GM20431 (cell line): ENCODE data around the gene CBFB.

Experiments used
- in situ Hi-C: fragments of 300-500 bp; cut with MseI, MboI; formaldehyde crosslinking; loops from one replicate; pipeline ENCODE4 v1.15.0; 2020; ENCODE audit warnings: low sequenced_read_pairs; ENCODE audit not compliant: unreplicated experiment

The CBFB gene

GRCh38 chr16:67016143-67016542 is 12.8 kb upstream of the CBFB start:
- in situ Hi-C loops: no loop called here

DNA sequence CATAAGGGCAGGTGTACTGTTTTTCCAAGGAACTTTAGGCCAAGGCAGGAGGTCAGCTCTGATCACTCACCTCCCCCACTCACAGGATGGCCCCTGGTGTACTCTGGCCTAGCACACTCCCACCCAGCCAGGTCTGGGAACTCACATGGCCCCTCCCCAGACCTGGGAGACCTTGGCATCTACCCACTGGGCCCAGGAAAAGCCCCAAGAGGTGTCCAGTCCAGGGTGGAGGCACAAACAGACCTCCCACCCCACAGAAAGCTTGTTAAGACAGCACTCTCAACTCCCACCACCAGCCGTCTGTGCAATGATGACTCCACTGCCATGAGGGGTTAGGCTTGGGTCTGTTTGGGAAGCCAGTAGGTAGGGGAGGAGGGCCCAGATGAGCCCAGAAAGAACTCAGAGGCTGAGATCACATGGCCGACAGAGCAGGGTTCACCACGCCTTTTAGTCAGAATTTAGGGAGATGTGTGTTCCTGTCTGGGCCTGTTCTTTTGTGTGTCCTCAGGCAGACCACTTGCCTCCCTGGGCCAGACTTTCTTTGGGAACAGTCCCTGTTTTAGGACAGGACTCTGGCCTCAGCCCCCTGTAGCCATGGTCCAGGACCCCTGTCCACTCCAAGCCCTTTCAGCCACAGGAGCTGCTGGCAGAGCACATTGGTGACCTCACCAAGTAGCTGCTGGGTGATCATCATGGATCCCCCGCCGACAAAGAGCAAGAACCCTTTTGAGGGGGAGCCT is 12.1 kb upstream of the CBFB start:
- in situ Hi-C loops: no loop called here

DNA sequence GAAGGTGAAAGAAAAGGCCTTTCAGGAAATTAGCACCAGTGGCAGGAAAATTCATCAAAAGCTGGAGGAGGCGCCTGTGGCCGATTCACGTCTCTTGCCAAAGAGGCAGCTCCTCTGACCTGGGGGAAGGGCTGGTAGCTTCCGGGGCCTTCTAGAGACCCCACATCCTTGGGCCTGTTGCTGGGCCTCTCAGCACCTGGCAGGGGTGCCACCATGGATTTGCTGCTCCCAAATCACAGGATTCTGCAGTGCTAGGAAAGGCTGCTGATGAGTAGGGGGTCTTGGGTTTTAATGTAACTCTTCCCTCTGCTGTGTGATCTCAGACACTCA is 11.6 kb upstream of the CBFB start:
- in situ Hi-C loops: no loop called here

GRCh38 chr16:67017810-67018488 is 11.0 kb upstream of the CBFB start:
- in situ Hi-C loops: no loop called here

DNA sequence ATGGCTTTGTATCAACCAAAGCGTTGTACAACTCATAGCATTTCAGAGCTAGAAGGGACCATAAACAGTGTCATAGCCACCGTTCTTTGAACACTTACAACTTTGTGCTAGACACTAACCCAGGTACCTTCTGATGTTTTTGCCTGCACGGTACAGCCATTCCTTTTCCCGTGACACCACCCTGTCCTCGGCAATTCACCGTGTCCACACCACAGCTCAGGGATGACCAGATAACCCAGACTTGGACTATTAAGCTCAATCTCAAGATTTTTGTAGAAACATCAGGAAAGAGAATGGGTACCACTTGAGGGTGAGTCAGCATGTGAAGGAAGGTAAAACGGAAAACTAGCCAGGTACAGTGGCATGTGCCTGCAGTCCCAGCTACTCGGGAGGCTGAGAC is 9.8 kb upstream of the CBFB start:
- in situ Hi-C loops: no loop called here

DNA sequence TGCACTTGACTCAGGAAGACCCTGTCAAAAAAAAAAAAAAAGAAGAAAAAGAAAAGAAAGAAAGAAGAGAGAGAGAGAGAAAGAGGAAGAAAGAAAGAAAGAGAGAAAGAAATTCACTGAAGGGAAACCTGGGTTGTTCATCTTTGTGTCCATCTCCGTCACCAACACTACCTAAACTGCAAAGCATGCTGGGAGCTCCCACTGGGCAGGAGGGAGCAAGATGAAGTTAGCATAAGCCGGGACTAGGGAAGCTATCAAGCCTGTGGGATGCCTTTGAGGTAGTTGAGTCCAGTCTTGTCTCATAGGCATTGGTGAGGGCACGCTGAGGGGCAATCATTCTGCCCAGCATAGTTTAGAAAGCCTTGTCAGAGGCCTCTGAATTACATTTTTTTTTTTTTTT is 7.6 kb upstream of the CBFB start:
- in situ Hi-C loops: no loop called here

GRCh38 chr16:67022531-67023214 is 6.3 kb upstream of the CBFB start:
- in situ Hi-C loops: no loop called here

GRCh38 chr16:67023689-67024088 is 5.3 kb upstream of the CBFB start:
- in situ Hi-C loops: no loop called here

- in situ Hi-C loops: no loop called here
Observed at GRCh38 chr16:67024384-67025209, 4.4 kb upstream of the CBFB start.

- in situ Hi-C loops: no loop called here
Observed at GRCh38 chr16:67025210-67025550, 3.8 kb upstream of the CBFB start.

- in situ Hi-C loops: no loop called here
Observed at GRCh38 chr16:67026570-67026969, 2.4 kb upstream of the CBFB start.

GRCh38 chr16:67027046-67027445 is 1.9 kb upstream of the CBFB start:
- in situ Hi-C loops: no loop called here

DNA sequence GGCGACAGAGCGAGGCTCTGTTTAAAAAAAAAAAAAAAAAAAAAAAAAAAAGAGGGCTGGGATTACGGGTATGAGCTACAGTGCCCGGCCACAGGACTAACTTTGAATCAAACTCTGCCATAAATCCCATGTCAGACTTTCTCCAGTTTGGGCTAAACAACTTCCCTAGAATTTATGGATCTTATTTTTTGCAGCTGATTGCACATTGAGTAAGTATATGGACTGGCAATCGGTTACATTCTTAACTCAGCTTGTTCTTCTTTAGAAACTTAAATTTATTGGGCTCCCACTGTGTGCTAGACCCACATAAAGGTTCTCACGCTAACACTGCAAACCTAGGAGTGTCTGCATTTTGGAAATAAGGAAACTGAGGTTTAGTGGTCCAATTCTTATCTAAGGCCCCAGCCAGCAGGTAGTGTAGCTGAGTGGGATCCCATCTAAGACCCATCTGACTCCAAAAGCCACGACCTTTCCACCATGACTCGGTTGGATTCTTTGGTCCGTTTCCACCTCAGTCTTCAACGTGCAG is 718 bp upstream of the CBFB start:
- in situ Hi-C loops: no loop called here

GRCh38 chr16:67029254-67030096 is 526 bp downstream of the CBFB start:
- in situ Hi-C loops: no loop called here

GRCh38 chr16:67030221-67030962 is 1.4 kb downstream of the CBFB start:
- in situ Hi-C loops: no loop called here

DNA sequence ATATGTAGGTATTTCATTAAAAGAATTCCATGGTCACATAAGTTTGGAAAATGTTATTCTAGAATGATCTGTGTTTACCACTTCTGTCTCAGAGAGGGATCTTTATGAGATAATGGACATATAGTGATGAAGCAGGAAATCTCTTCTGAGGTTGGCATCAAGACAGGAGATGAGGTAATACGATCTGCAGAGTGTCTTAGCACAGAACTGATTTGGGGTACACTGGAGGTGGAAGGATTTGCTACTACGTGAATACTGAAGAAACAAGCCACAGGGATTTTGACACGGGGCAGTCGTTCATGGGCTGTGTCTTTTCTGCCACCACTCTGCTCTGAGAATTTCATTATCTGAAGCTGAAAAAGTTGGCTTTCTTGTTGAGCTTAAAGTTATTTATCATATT is 5.5 kb downstream of the CBFB start:
- in situ Hi-C loops: no loop called here

- in situ Hi-C loops: no loop called here
Observed at GRCh38 chr16:67035364-67035763, 6.4 kb downstream of the CBFB start.

DNA sequence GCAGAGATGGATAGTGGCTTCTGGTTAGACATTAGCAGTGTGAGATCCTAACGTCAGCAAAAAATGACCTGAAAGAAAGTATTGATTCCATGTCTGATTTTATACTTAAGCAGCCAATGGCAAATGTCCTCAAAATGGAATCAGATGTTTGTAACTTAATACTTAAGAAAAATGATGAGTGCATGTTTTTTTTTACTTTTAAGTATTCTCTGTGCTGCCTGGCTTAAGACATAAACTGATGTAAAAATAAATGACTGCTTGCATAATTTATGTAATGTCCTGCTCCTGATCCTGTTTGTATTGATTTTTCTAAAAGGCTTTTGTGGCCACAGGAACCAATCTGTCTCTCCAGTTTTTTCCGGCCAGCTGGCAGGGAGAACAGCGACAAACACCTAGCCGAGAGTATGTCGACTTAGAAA is 7.4 kb downstream of the CBFB start:
- in situ Hi-C loops: no loop called here
